Keratinocyte (primary cell): ENCODE data around the gene ZBTB2. TPM values are rescaled to one million over a fixed set of nuclear protein-coding genes. Genes with fewer than 3 reads are reported as not detected.

ENCODE experiments used
- DNase-seq: peaks from one replicate; pipeline ENCODE4 v3.0.0-alpha.2; 2011; ENCODE audit warnings: low read depth, missing footprints, low spot score
- FAIRE-seq: peaks from 2 replicates; lab custom pipeline; 2011; peaks lifted over from hg19 to GRCh38; lab: Jason Lieb, UNC
- H2AFZ ChIP-seq: 2 replicates; pipeline ENCODE4 v1.6.0; 2012; ENCODE audit warnings: low read length, control low read depth, inconsistent platforms; ENCODE audit not compliant: control insufficient read depth
- H3K27ac ChIP-seq: 2 replicates; pipeline ENCODE4 v1.5.1; 2011; ENCODE audit warnings: low read length; ENCODE audit not compliant: control insufficient read depth, insufficient read depth
- H3K27me3 ChIP-seq: 3 replicates; pipeline ENCODE4 v1.6.0; 2011; ENCODE audit warnings: low read length; ENCODE audit not compliant: control insufficient read depth, insufficient read depth; ENCODE audit errors: extremely low read depth
- H3K36me3 ChIP-seq, 2 experiments: 2 replicates in 1 of 2; 3 replicates in 1 of 2; pipeline ENCODE4 v1.5.1; 2011; ENCODE audit warnings: low read length in 2 of 2, mild to moderate bottlenecking in 1 of 2; ENCODE audit not compliant: control insufficient read depth in 2 of 2, insufficient read depth in 2 of 2; ENCODE audit errors: extremely low read depth in 1 of 2
- H3K4me1 ChIP-seq: 3 replicates; pipeline ENCODE4 v1.5.1; 2011; ENCODE audit warnings: low read length; ENCODE audit not compliant: control insufficient read depth, insufficient read depth; ENCODE audit errors: extremely low read depth
- H3K4me2 ChIP-seq: 3 replicates; pipeline ENCODE4 v1.6.0; 2011; ENCODE audit warnings: low read depth, low read length; ENCODE audit not compliant: control insufficient read depth, insufficient read depth; ENCODE audit errors: extremely low read depth
- H3K4me3 ChIP-seq, 3 experiments: fragments of 200-600 bp in 1 of 3; sonication (generic) in 1 of 3; 2 replicates in 2 of 3; 3 replicates in 1 of 3; pipeline ENCODE4 v1.5.1; 2011 to 2016; ENCODE audit warnings: low read length in 3 of 3, mild to moderate bottlenecking in 3 of 3, control low read depth in 2 of 3, inconsistent platforms in 1 of 3, low read depth in 1 of 3, mixed read lengths in 1 of 3, mixed run types in 1 of 3, moderate library complexity in 1 of 3; ENCODE audit not compliant: control insufficient read depth in 2 of 3, insufficient read depth in 2 of 3; ENCODE audit errors: extremely low read depth in 1 of 3
- H3K79me2 ChIP-seq: 2 replicates; pipeline ENCODE4 v1.6.0; 2012; ENCODE audit warnings: low read length; ENCODE audit not compliant: control insufficient read depth, insufficient read depth
- H3K9ac ChIP-seq: 3 replicates; pipeline ENCODE4 v1.6.0; 2011; ENCODE audit warnings: low read length; ENCODE audit not compliant: control insufficient read depth, insufficient read depth; ENCODE audit errors: extremely low read depth
- H3K9me1 ChIP-seq: 3 replicates; pipeline ENCODE4 v1.6.0; 2011; ENCODE audit warnings: low read length; ENCODE audit not compliant: control insufficient read depth, insufficient read depth; ENCODE audit errors: extremely low read depth
- H3K9me3 ChIP-seq: 2 replicates; pipeline ENCODE4 v1.5.1; 2012; ENCODE audit warnings: low read depth, low read length; ENCODE audit not compliant: control insufficient read depth
- H4K20me1 ChIP-seq: 3 replicates; pipeline ENCODE4 v1.6.0; 2011; ENCODE audit warnings: low read length; ENCODE audit not compliant: control insufficient read depth, insufficient read depth; ENCODE audit errors: extremely low read depth
- EZH2 ChIP-seq: IDR thresholded peaks from one replicate; pipeline ENCODE4 v1.6.1; 2012; ENCODE audit warnings: inconsistent platforms, mild to moderate bottlenecking, low read length, moderate library complexity
- dilution Hi-C: fragments of 300-500 bp; cut with MboI; formaldehyde crosslinking; loops from one replicate; pipeline ENCODE4 v1.7.0; 2020; ENCODE audit warnings: low sequenced_read_pairs; ENCODE audit not compliant: extremely low pct_ligation_motif_present
- polyA plus RNA-seq, 5 experiments: library from polyadenylated mRNA; depleted of rRNA in 3 of 5; stranded (reverse) in 3 of 5; stranded (forward) in 1 of 5; unstranded in 1 of 5; fragments of >200 nt; gene quantifications; 1 replicate in 1 of 5; 2 replicates in 3 of 5; 3 replicates in 1 of 5; pipeline versions ENCODE4 v1.2.1 to v1.2.3, GENCODE V29; 2011 to 2012; ENCODE audit warnings: missing spikeins in 2 of 5, low read depth in 1 of 5, low replicate concordance in 1 of 5
- TF ChIP-seq, protein P1 (sequence below), 3 experiments: IDR thresholded peaks in 1 of 3; conservative IDR thresholded peaks in 1 of 3; optimal IDR thresholded peaks in 1 of 3; 2 replicates in 2 of 3; 3 replicates in 1 of 3; pipeline versions ENCODE3 to v1.5.1; 2011; ENCODE audit warnings: low read length in 3 of 3, mild to moderate bottlenecking in 3 of 3, moderate library complexity in 2 of 3, control low read depth in 1 of 3, inconsistent platforms in 1 of 3; ENCODE audit not compliant: insufficient read depth in 2 of 3; ENCODE audit errors: extremely low read depth in 1 of 3

ZBTB2 gene
- polyA plus RNA-seq, 1 donor (not counting 4 experiments of a cell fraction or from before 2014, with no cell fraction given), result 10.9 TPM

DNA sequence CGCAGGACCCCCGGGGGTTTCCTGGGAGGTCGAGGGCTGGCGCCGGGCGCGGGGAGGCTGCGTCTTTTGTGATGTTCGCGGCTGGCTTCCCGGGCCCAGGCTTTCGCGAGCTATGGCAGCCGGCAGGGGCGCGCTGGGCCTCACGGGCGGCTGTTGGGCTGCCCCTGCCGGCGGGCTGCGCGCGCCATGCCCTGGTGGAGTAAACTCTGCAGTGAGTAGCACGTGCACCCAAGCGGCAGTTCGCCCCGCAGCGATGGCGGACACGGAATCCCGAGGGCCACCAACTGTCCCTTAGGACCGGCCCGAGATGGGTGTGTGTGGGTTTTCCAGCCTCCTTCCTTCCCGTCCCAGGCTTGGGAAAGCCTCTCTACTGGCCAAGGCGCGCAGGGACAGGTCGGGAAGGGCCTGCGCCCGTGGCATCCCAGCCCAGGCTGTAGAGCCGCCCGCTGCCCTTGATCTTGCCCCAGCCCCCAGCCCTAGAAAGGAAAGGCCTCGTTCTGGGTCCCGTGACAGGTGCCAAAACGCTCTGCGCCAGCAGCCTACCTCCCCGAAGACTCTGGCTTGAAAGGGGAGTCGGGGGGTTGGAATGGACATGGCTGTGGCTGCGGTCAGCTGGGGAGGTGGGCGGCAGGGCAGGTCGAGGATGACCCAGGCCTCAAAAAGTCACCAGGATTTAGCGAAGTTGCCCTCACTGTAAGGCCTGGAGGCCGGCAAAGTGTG, 49.7 kb downstream of the ZBTB2 start:
- FAIRE-seq, result no peak
- Histone ChIP-seq H3K27me3 (no peaks in the 10 kb centered on the region), H3K79me2 (no peaks in the 10 kb centered on the region), H4K20me1 (no peaks in the 10 kb centered on the region), H3K4me1 (no peaks in the 10 kb centered on the region), H3K36me3 (no peaks in the 10 kb centered on the region), H3K27ac (no peak overlapping the region), H3K9me1 (no peaks in the 10 kb centered on the region), H3K9me3 (no peaks in the 10 kb centered on the region), H3K9ac (no peak overlapping the region), H2AFZ (no peak overlapping the region), H3K4me2 (no peak overlapping the region), H3K4me3 (no peak overlapping the region)
- dilution Hi-C loops, result no loop called here
- no peak for DNase-seq
- no peak for TF ChIP-seq EZH2
- TF ChIP-seq, protein P1, sequence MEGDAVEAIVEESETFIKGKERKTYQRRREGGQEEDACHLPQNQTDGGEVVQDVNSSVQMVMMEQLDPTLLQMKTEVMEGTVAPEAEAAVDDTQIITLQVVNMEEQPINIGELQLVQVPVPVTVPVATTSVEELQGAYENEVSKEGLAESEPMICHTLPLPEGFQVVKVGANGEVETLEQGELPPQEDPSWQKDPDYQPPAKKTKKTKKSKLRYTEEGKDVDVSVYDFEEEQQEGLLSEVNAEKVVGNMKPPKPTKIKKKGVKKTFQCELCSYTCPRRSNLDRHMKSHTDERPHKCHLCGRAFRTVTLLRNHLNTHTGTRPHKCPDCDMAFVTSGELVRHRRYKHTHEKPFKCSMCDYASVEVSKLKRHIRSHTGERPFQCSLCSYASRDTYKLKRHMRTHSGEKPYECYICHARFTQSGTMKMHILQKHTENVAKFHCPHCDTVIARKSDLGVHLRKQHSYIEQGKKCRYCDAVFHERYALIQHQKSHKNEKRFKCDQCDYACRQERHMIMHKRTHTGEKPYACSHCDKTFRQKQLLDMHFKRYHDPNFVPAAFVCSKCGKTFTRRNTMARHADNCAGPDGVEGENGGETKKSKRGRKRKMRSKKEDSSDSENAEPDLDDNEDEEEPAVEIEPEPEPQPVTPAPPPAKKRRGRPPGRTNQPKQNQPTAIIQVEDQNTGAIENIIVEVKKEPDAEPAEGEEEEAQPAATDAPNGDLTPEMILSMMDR (optimal IDR thresholded peaks at IDR 0.05 in 1 of 3, IDR thresholded peaks at IDR 0.05 in 1 of 3, conservative IDR thresholded peaks at IDR 0.05 in 1 of 3; ENCODE audit: extremely low read depth in 1 of 3, insufficient read depth in 2 of 3, low read length in 3 of 3), result no peak

- H3K36me3 ChIP-seq, result no peaks in the 10 kb centered on the region
- H3K27ac ChIP-seq, result no peak overlapping the region
- H3K4me1 ChIP-seq, result no peaks in the 10 kb centered on the region
- H2AFZ ChIP-seq, result no peak overlapping the region
- FAIRE-seq (no peak), DNase-seq (no peak)
- dilution Hi-C loops, result no loop called here
- no peaks in the 10 kb centered on the region for H3K9me1 ChIP-seq
- H3K4me2 ChIP-seq, result no peak overlapping the region
- no peak overlapping the region for H3K9ac ChIP-seq
- H3K4me3 ChIP-seq, result no peak overlapping the region
- H4K20me1 ChIP-seq, result no peaks in the 10 kb centered on the region
- no peaks in the 10 kb centered on the region for H3K27me3 ChIP-seq
- H3K79me2 ChIP-seq, result no peaks in the 10 kb centered on the region
- no peaks in the 10 kb centered on the region for H3K9me3 ChIP-seq
- TF ChIP-seq, protein P1 (optimal IDR thresholded peaks at IDR 0.05 in 1 of 3, IDR thresholded peaks at IDR 0.05 in 1 of 3, conservative IDR thresholded peaks at IDR 0.05 in 1 of 3; ENCODE audit: extremely low read depth in 1 of 3, insufficient read depth in 2 of 3, low read length in 3 of 3), result no peak
- TF ChIP-seq EZH2, result no peak
These were observed 51.0 kb downstream of the ZBTB2 start for GRCh38 chr6:151340219-151340978.
